ENCODE data around the gene TFF2. TPM values are rescaled to one million over a fixed set of nuclear protein-coding genes. Genes with fewer than 3 reads are reported as not detected.

The TFF2 gene
- total and polyA plus RNA-seq, 2 experiments from 2014 or later = not detected

GRCh38 chr21:42392731-42393442, 42.1 kb upstream of the TFF2 start:
- H3K27ac ChIP-seq = no peak overlapping the region
- H3K4me1 ChIP-seq (ENCODE audit: insufficient read depth) = no peaks in the 10 kb centered on the region
- no peak overlapping the region for H3K4me2 ChIP-seq (ENCODE audit: unreplicated experiment)
- H3K79me2 ChIP-seq (ENCODE audit: insufficient read depth) = no peaks in the 10 kb centered on the region
- H3F3A ChIP-seq (ENCODE audit: insufficient read depth) = no peaks in the 10 kb centered on the region
- DNase-seq = no peak
- H3K9ac ChIP-seq = no peak overlapping the region
- in situ Hi-C loops (cut with MboI) = no loop called here
- H3K9me3 ChIP-seq (ENCODE audit: low read depth) = no peaks in the 10 kb centered on the region
- no peak for TF ChIP-seq EZH2 (IDR thresholded peaks at IDR 0.05; ENCODE audit: insufficient read depth, poor library complexity, severe bottlenecking)
- TF ChIP-seq EZH2phosphoT487 (IDR thresholded peaks at IDR 0.05; ENCODE audit: insufficient read depth, low read depth) = no peak
- H3K9me2 ChIP-seq (ENCODE audit: insufficient read depth) = no peaks in the 10 kb centered on the region
- no peak overlapping the region for H2AFZ ChIP-seq
- 71 to 73% methylated on average over 17 of the region's 17 CpGs for WGBS, 2 experiments (ENCODE audit: low coverage in 1 of 2, low lambda C conversion rate in 2 of 2, missing lambda C conversion rate in 2 of 2)
- H3K4me3 ChIP-seq = no peak overlapping the region
- H4K20me1 ChIP-seq (ENCODE audit: insufficient read depth) = no peaks in the 10 kb centered on the region
- H3K27me3 ChIP-seq (replicated peaks; ENCODE audit: insufficient read depth) = peaks cover 8% of the 10 kb centered on the region; the same call in 1 of the 2 replicates
- no peaks in the 10 kb centered on the region for H3K36me3 ChIP-seq (ENCODE audit: low read depth)

DNA sequence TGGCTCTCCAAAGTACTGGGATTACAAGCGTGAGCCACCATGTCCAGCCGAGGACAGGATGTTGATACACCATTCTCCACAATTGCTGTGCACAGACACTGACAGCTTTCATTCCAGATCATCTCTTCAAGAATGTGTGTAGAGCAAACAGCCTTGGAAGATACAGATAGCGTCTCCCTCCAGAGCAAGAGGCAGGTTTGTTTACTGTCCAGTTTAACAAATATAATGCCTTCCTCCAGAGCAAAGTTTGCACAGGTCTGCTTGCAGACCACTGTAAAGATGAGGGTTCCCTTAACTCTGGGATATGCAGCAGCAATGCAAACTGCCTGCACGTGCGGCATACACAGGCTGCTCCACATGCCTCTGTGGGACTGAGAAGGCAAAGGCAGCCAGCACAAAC, 40.5 kb upstream of the TFF2 start:
- Histone ChIP-seq H3F3A (ENCODE audit: insufficient read depth) (no peaks in the 10 kb centered on the region), H4K20me1 (ENCODE audit: insufficient read depth) (no peaks in the 10 kb centered on the region), H3K4me3 (no peak overlapping the region), H3K36me3 (ENCODE audit: low read depth) (no peaks in the 10 kb centered on the region), H3K27ac (no peak overlapping the region), H3K4me2 (ENCODE audit: unreplicated experiment) (no peak overlapping the region), H3K27me3 (replicated peaks; ENCODE audit: insufficient read depth) (peaks cover 8% of the 10 kb centered on the region; the same call in 1 of the 2 replicates), H3K9me3 (ENCODE audit: low read depth) (no peaks in the 10 kb centered on the region), H3K79me2 (ENCODE audit: insufficient read depth) (no peaks in the 10 kb centered on the region), H3K4me1 (ENCODE audit: insufficient read depth) (no peaks in the 10 kb centered on the region), H3K9me2 (ENCODE audit: insufficient read depth) (no peaks in the 10 kb centered on the region), H2AFZ (no peak overlapping the region), H3K9ac (no peak overlapping the region)
- 25 to 26% methylated on average over 5 of the region's 5 CpGs for WGBS, 2 experiments (ENCODE audit: low coverage in 1 of 2, low lambda C conversion rate in 2 of 2, missing lambda C conversion rate in 2 of 2)
- TF ChIP-seq EZH2phosphoT487 (IDR thresholded peaks at IDR 0.05; ENCODE audit: insufficient read depth, low read depth) (no peak), EZH2 (IDR thresholded peaks at IDR 0.05; ENCODE audit: insufficient read depth, poor library complexity, severe bottlenecking) (no peak)
- no peak for DNase-seq
- in situ Hi-C loops (cut with MboI) = no loop called here

- TF ChIP-seq EZH2 (IDR thresholded peaks at IDR 0.05; ENCODE audit: insufficient read depth, poor library complexity, severe bottlenecking) = no peak
- no peak for TF ChIP-seq EZH2phosphoT487 (IDR thresholded peaks at IDR 0.05; ENCODE audit: insufficient read depth, low read depth)
Measured at GRCh38 chr21:42390696-42391095, 39.9 kb upstream of the TFF2 start.

GRCh38 chr21:42390193-42390592, 39.4 kb upstream of the TFF2 start:
- no peaks in the 10 kb centered on the region for H3K9me2 ChIP-seq (ENCODE audit: insufficient read depth)
- WGBS, 2 experiments (ENCODE audit: low coverage in 1 of 2, low lambda C conversion rate in 2 of 2, missing lambda C conversion rate in 2 of 2) = 43 to 50% methylated on average over 5 of the region's 5 CpGs
- no peaks in the 10 kb centered on the region for H3K4me1 ChIP-seq (ENCODE audit: insufficient read depth)
- no peak overlapping the region for H3K27ac ChIP-seq
- no peaks in the 10 kb centered on the region for H3K79me2 ChIP-seq (ENCODE audit: insufficient read depth)
- no peaks in the 10 kb centered on the region for H3K9me3 ChIP-seq (ENCODE audit: low read depth)
- H3K36me3 ChIP-seq (ENCODE audit: low read depth) = no peaks in the 10 kb centered on the region
- H3K27me3 ChIP-seq (replicated peaks; ENCODE audit: insufficient read depth) = peaks cover 8% of the 10 kb centered on the region; the same call in 1 of the 2 replicates
- TF ChIP-seq EZH2phosphoT487 (IDR thresholded peaks at IDR 0.05; ENCODE audit: insufficient read depth, low read depth) = no peak
- no peak for TF ChIP-seq EZH2 (IDR thresholded peaks at IDR 0.05; ENCODE audit: insufficient read depth, poor library complexity, severe bottlenecking)
- no peaks in the 10 kb centered on the region for H3F3A ChIP-seq (ENCODE audit: insufficient read depth)
- H2AFZ ChIP-seq = no peak overlapping the region
- no peaks in the 10 kb centered on the region for H4K20me1 ChIP-seq (ENCODE audit: insufficient read depth)
- in situ Hi-C loops (cut with MboI) = no loop called here
- DNase-seq = no peak
- H3K4me3 ChIP-seq = no peak overlapping the region
- no peak overlapping the region for H3K4me2 ChIP-seq (ENCODE audit: unreplicated experiment)
- H3K9ac ChIP-seq = no peak overlapping the region

More at GRCh38 chr21:42390696-42391095, 39.9 kb upstream of the TFF2 start:
- no peak overlapping the region for H3K4me3 ChIP-seq
- no peak overlapping the region for H3K4me2 ChIP-seq (ENCODE audit: unreplicated experiment)
- H3K9me2 ChIP-seq (ENCODE audit: insufficient read depth) = no peaks in the 10 kb centered on the region
- no peaks in the 10 kb centered on the region for H3K79me2 ChIP-seq (ENCODE audit: insufficient read depth)
- H3F3A ChIP-seq (ENCODE audit: insufficient read depth) = no peaks in the 10 kb centered on the region
- H2AFZ ChIP-seq = no peak overlapping the region
- H3K27ac ChIP-seq = no peak overlapping the region
- H3K9ac ChIP-seq = no peak overlapping the region
- no peaks in the 10 kb centered on the region for H3K36me3 ChIP-seq (ENCODE audit: low read depth)
- no peaks in the 10 kb centered on the region for H4K20me1 ChIP-seq (ENCODE audit: insufficient read depth)
- DNase-seq = no peak
- no peaks in the 10 kb centered on the region for H3K4me1 ChIP-seq (ENCODE audit: insufficient read depth)
- H3K27me3 ChIP-seq (replicated peaks; ENCODE audit: insufficient read depth) = peaks cover 8% of the 10 kb centered on the region; the same call in 1 of the 2 replicates
- 45 to 62% methylated on average over 2 of the region's 2 CpGs for WGBS, 2 experiments (ENCODE audit: low coverage in 1 of 2, low lambda C conversion rate in 2 of 2, missing lambda C conversion rate in 2 of 2)
- no peaks in the 10 kb centered on the region for H3K9me3 ChIP-seq (ENCODE audit: low read depth)
- in situ Hi-C loops (cut with MboI) = no loop called here

All from GM23248 (cell line).